ENCODE measurements around the gene AFG1L. TPM values are rescaled to one million over a fixed set of nuclear protein-coding genes. Genes with fewer than 3 reads are reported as not detected.

The AFG1L gene
- total RNA-seq, 3 donors from 2014 or later: 8.4 to 11.7 (median 10.6) TPM

GRCh38 chr6:108523697-108524096 is 228.8 kb downstream of the AFG1L start:
- intact Hi-C loops (cut with DNase I, micrococcal nuclease): loop anchor here in 1 of 2 donors (10.0 kb wide), 1 partner anchor 409 kb away; no protein-coding TSS in a partner anchor
- ATAC-seq: no peak

DNA sequence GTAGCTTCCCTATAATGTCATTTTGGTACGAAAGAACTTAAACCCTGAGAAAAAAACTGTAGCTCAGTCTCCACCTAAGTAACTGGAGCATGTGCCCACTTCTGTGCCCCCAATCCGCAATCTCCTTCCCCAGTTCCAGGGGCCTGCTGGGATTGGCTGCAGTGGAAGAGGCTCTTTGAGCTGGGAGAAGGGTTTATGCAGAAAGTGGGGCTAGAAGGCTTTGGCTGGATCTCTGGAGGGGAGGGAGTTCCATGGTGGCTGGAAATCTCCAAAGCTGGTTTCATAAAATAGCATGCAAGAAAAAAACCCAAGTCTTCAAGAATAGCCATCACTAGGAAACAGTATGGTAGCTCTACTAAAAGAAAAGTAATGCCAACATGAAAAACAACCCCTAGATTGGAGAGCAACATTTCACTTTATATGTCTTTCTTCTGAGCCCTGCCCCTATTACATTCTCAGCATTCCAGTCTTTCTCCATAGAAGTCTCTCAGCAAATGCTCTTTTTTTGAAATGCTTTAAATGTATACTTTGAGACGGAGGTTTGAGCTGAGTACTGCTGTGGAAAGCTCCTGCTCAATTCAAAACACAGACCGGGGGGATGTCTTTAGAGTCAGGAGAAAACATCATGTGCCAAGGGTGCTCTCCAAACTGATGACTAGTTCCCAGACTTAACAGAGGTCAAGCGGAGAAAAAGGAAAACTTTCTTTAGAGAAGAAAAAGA is 229.8 kb downstream of the AFG1L start:
- no peak for TF ChIP-seq CTCF (IDR thresholded peaks at IDR 0.05)
- ATAC-seq: no peak

More at GRCh38 chr6:108523697-108524096, 228.8 kb downstream of the AFG1L start:
- Histone ChIP-seq H3K36me3 (ENCODE audit: low read depth) (no peaks in the 10 kb centered on the region), H3K9me3 (no peaks in the 10 kb centered on the region), H3K4me3 (no peak overlapping the region), H3K4me1 (ENCODE audit: low read depth) (no peaks in the 10 kb centered on the region)
- TF ChIP-seq CTCF (IDR thresholded peaks at IDR 0.05): no peak
- no peak for DNase-seq

GRCh38 chr6:108526739-108527174 is 231.9 kb downstream of the AFG1L start:
- no peak for DNase-seq

More for the DNA sequence above, 229.8 kb downstream of the AFG1L start:
- DNase-seq: no peak
- Histone ChIP-seq H3K4me3 (no peak overlapping the region), H3K4me1 (ENCODE audit: low read depth) (no peaks in the 10 kb centered on the region), H3K36me3 (ENCODE audit: low read depth) (no peaks in the 10 kb centered on the region), H3K9me3 (no peaks in the 10 kb centered on the region)
- intact Hi-C loops (cut with DNase I, micrococcal nuclease): loop anchor here (5.0 to 10.0 kb wide), 2 partner anchors 410 to 412 kb away; no protein-coding TSS in a partner anchor

GRCh38 chr6:108528878-108529277 is 234.0 kb downstream of the AFG1L start:
- Histone ChIP-seq H3K4me3 (no peak overlapping the region), H3K4me1 (ENCODE audit: low read depth) (no peaks in the 10 kb centered on the region), H3K36me3 (ENCODE audit: low read depth) (no peaks in the 10 kb centered on the region), H3K9me3 (no peaks in the 10 kb centered on the region)
- ATAC-seq: no peak
- no peak for DNase-seq
- intact Hi-C loops (cut with DNase I, micrococcal nuclease): loop anchor here (5.0 to 10.0 kb wide), 2 partner anchors 414 to 417 kb away; no protein-coding TSS in a partner anchor
- TF ChIP-seq CTCF (IDR thresholded peaks at IDR 0.05): no peak

More at GRCh38 chr6:108526739-108527174, 231.9 kb downstream of the AFG1L start:
- H3K9me3 ChIP-seq: no peaks in the 10 kb centered on the region
- H3K36me3 ChIP-seq (ENCODE audit: low read depth): no peaks in the 10 kb centered on the region
- H3K4me3 ChIP-seq: no peak overlapping the region
- no peaks in the 10 kb centered on the region for H3K4me1 ChIP-seq (ENCODE audit: low read depth)
- intact Hi-C loops (cut with DNase I, micrococcal nuclease): loop anchor here (5.0 to 10.0 kb wide), 2 partner anchors 412 to 414 kb away; no protein-coding TSS in a partner anchor
- ATAC-seq: peak; percentile 56
- TF ChIP-seq CTCF (IDR thresholded peaks at IDR 0.05): peak; percentile 66

GRCh38 chr6:108531332-108531731 is 236.5 kb downstream of the AFG1L start:
- ATAC-seq (no peak), DNase-seq (no peak)
- intact Hi-C loops (cut with DNase I, micrococcal nuclease): no loop called here
- Histone ChIP-seq H3K9me3 (no peaks in the 10 kb centered on the region), H3K4me1 (ENCODE audit: low read depth) (no peaks in the 10 kb centered on the region), H3K4me3 (no peak overlapping the region), H3K36me3 (ENCODE audit: low read depth) (no peaks in the 10 kb centered on the region)
- no peak for TF ChIP-seq CTCF (IDR thresholded peaks at IDR 0.05)
